Activated gamma-delta T cell (primary cell): ENCODE measurements around the gene DDX39A.
A peak's percentile ranks its signal among the peaks of the same experiment; 100 is the strongest.

Source experiments
- DNase-seq: peaks from one replicate; lab custom pipeline; 2025; lab: John Stamatoyannopoulos, UW

DDX39A gene

DNA sequence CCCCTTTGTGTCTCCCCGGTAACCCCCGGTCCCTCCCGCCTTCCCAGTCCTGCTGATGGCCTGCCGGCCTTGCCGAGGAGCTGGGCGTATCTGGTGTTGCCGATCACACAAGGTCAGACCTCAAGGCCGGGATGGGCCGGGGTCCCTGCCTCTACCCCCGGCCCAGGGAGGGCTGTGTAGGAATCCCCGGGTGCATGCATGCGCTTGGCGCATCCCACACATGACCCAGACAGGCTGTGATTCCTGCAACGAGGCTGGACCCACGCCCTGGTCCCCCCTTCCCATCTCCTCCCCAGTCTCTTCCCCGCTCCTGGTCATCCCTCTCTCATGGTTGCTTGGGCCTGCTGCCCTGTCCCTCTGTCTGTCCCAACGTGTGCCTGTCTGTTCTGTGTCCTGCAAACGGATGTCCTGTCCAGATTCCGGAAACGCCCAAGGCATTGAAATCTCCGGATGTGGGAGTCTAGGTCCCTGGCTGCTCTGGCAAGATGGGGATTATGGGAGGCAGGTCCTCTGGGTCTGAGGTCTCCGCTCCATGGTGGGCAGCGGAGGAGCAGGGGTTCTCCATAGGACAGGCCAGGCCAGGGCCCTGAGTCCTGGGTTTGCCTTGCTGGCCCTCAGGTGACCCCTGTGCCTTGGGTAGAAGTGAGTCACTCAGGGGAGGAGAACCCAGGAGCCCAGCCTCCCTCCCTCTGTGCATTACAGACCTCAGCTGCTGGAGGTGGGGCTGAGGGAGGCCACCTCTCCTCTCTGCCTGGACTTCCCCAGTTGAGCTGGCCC is 15.6 kb upstream of the DDX39A start:
- DNase-seq: no peak

GRCh38 chr19:14433554-14434501 is 14.7 kb upstream of the DDX39A start:
- no peak for DNase-seq

DNA sequence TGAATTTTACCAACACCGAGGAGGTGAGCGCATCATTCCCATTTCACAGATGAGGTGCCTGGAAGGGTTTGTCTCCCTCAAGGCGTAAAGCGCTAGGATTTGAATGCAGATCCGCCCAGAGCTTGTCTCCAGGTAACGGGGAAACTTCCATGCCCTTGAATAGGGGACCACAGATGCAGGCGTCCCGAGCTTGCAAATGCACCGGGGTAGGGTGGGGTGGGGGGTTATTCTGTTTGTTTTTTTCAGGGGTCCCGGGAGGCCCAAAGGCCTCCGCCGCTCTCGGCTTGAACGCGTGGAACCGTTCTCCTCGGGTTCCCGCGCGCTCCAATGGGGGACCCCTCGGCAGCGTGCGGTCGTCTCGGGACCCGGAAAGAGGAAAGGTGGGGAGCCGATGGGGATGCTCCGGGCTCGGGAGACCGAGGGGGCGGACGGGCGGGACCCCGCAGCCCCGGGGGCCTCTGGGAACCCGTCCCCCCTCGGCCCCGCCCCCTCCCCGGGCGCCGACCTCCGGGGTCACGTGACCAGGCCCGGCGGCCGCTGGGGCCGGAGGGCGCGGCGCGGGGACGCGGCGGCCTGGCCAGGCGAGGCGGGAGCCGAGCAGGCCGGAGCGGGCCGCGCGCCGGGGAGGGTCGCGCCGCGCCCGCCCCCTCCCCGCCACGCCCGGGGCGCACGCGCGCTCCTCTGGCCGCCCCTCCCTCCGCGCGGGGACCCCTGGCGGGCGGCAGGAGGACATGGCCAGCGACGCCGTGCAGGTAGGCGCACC is 13.8 kb upstream of the DDX39A start, which contains the start of gene PKN1:
TSS of gene PKN1 (plus strand) at position 516 of the 763 bp plus-strand sequence. CDS start at position 732, 216 bp downstream.
- peak; percentile 39 for DNase-seq

GRCh38 chr19:14430712-14431111 is 11.6 kb upstream of the DDX39A start:
- DNase-seq: no peak

DNA sequence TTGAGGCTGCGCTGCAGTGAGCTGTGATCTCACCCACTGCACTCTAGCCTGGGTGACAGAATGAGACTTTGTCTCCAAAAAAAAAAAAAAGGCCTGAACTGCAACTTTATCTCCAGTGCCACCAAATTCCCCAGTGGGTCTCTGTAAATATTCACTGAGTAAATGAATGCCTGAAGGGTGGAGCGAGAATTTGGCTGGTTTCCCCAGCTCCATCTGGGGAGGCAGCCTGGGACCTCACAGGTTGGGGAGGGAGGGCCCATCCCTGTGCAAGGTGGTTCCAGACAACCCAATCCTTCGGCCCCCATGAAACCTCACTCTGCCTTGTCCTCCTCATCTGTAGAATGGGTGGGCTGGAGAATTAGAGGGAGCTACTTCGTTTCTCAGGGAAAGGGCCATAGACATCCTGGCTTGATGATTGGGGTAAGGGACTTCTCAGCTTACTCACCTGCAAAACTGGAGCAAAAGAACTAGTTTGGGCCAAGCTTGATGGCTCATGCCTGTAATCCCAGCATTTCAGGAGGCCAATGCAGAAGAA is 9.8 kb upstream of the DDX39A start:
- no peak for DNase-seq

GRCh38 chr19:14427461-14427860 is 8.3 kb upstream of the DDX39A start:
- DNase-seq: no peak

DNA sequence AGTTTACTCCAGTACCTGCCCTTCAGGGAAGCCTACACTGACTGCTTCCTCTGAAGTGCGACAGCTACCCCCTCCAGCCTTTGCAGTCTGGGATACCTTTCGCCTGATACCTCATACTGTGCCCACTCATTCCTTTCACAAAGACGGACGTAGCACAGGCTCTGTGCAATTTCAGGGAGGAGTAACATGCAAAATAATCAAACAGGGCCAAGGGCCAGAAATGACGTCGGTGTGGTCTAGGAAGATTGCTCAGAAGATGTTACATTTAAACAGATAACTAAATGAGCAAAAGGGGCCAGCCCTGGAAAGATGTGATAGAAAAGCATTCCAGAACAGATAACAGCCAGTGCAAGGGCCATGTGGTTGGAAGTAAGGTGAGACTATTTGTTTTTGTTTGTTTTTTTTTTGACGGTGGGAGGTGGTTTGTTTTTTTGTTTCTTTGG is 6.6 kb upstream of the DDX39A start:
- no peak for DNase-seq

DNA sequence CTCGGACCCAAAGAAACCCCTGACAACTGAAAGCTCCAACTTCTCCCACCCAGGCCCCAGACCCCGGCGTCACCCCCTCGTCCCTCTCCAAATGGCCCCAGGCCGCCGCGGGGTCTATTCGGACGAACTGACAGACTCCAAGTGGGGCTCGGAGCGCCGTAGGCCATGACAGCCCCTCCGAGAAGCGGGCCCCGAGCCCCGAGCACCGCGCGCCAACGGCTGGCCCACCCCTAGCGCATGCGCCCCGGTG is 360 bp downstream of the DDX39A start:
- no peak for DNase-seq

- no peak for DNase-seq
Measured at GRCh38 chr19:14416817-14417231, 2.3 kb downstream of the DDX39A start.

DNA sequence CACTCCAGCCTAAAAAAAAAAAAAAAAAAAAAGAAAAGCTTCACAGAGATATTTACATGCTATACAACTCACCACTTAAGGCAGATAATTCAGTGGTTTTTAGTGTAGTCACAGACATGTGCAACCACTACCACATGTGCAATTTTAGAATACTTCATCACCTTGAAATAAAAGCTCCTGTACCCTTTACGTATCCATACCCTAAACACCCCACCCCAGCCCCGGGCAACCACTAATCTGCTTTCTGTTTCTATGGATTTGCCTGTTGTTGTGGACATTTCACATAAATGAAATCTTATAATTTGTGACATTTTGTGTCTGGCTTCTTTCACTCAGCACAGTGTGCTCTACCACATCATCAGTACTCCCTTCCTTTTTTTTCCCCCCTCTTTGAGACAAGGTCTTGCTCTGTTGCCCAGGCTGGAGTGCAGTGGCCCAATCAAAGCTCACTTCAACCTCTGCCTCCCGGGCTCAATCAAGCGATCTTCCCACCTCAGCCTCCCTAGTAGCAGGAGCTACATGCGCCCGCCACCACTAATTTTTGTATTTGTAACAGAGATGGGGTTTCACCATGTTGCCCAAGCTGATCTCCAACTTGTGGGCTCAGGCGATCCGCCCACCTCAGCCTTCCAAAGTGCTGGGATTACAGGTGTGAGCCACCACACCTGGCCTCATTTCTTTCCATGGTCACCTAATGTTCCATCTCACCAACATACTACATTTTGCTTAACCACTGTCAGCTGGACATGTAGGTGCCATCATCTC is 4.0 kb downstream of the DDX39A start:
- DNase-seq: no peak

DNA sequence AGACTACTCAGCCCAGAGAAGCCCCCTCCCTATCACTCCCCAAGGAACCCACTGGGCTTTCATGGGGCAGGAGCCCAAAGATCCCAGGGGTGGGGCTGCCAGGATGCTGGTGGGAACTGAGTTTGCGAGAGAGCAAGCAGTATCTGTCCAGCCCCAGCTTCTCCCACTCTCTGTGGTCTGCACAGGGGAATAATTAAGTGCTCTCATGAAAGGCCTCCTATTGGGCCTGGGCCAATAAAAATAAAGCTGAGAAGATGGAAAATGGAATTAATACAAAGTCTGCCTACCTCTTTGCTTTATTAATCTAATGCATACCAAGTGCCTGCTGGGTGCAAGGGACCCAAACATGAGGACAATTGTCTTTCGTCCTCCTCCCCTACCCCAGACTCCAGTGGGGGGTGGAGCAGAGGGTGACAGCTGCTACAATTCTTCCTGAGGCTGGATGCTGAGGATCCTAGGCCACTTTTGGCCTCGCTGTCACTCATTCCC is 5.4 kb downstream of the DDX39A start:
- DNase-seq: no peak

- DNase-seq: no peak
Measured at GRCh38 chr19:14412996-14413692, 6.0 kb downstream of the DDX39A start.

- DNase-seq: no peak
Measured at GRCh38 chr19:14412324-14412995, 6.7 kb downstream of the DDX39A start.

- no peak for DNase-seq
Measured at GRCh38 chr19:14411938-14412245, 7.2 kb downstream of the DDX39A start.

GRCh38 chr19:14411161-14411937 is 7.8 kb downstream of the DDX39A start:
- DNase-seq: no peak

GRCh38 chr19:14410091-14411051 is 8.8 kb downstream of the DDX39A start:
- peak; percentile 54 for DNase-seq

DNA sequence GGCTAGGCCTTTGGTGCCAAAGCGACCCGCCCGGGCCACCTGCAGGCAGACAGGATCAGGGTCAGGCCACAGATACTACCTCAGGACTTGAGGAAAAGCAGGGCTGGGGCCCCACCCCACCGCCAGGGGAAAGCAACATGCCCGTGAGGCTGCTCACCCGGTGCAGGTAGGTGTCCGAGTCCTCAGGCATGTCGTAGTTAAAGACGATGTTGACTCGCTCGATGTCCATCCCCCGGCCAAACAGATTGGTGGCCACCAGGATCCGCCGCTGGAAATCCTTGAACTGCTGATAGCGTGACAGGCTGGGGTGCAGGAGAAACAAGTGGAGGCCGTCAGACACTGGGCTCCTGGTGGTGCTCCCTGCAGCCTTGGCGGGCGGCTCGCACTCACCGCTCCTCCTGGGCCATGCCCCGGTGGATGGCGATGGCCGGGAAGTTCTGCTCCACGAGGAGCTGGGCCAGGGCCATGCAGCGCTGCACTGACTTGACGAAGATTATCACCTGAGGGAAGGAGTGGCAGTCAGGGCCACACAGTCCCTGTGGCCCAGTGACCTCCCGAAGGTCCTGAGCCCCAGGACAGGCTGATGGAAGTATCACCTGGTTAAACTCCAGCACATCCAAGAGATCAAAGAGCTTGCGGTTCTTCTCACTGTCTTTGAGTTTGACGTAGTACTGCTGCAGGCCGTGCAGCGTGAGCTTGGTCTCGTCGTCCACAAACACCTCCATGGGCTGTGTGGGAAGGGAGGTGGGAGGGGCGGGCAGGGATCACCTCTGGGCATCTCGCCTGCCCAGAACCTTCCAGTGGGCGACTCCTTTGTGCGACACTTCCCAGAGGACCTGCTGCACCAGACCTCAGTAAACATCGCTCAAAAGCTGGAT is 9.8 kb downstream of the DDX39A start:
- DNase-seq: no peak
